H9 (cell line): ENCODE measurements around the gene COL23A1. TPM values are rescaled to one million over a fixed set of nuclear protein-coding genes. Genes with fewer than 3 reads are reported as not detected.
A peak's percentile ranks its signal among the peaks of the same experiment; 100 is the strongest.
"Not testable (repeated sequence)": the region's sequence is repeated elsewhere in the genome, so short reads cannot be mapped to it uniquely, and the experiment has no call there.

ENCODE experiments used
- DNase-seq: peaks from one replicate; pipeline ENCODE4 v3.0.0-alpha.2; 2017
- H2AFZ ChIP-seq: one replicate; pipeline ENCODE4 v1.6.1; 2013; ENCODE audit warnings: mild to moderate bottlenecking, low read length, control low read depth, moderate library complexity
- H2AK5ac ChIP-seq: 2 replicates; pipeline ENCODE4 v1.6.1; 2013; ENCODE audit warnings: low read length, control low read depth, mixed read lengths; ENCODE audit not compliant: insufficient read length
- H2BK120ac ChIP-seq: one replicate; pipeline ENCODE4 v1.6.1; 2013; ENCODE audit warnings: low read depth, mild to moderate bottlenecking, low read length, control low read depth, inconsistent platforms; ENCODE audit not compliant: poor library complexity, severe bottlenecking
- H2BK12ac ChIP-seq: 2 replicates; pipeline ENCODE4 v1.6.1; 2013; ENCODE audit warnings: low read length, control low read depth, mixed read lengths, low read depth; ENCODE audit not compliant: insufficient read length
- H2BK15ac ChIP-seq: 2 replicates; pipeline ENCODE4 v1.6.1; 2013; ENCODE audit warnings: low read depth, low read length, control low read depth
- H2BK20ac ChIP-seq: one replicate; pipeline ENCODE4 v1.6.1; 2013; ENCODE audit warnings: low read depth, mild to moderate bottlenecking, low read length, control low read depth, inconsistent platforms; ENCODE audit not compliant: poor library complexity, severe bottlenecking
- H2BK5ac ChIP-seq: 2 replicates; pipeline ENCODE4 v1.6.1; 2013; ENCODE audit warnings: low read length, control low read depth, mixed read lengths; ENCODE audit not compliant: insufficient read length
- H3K14ac ChIP-seq: 2 replicates; pipeline ENCODE4 v1.6.1; 2013; ENCODE audit warnings: low read length, control low read depth; ENCODE audit not compliant: insufficient read depth
- H3K18ac ChIP-seq: 2 replicates; pipeline ENCODE4 v1.6.1; 2013; ENCODE audit warnings: low read depth, mild to moderate bottlenecking, mixed read lengths, low read length, control low read depth; ENCODE audit not compliant: insufficient read length
- H3K23ac ChIP-seq: 2 replicates; pipeline ENCODE4 v1.6.1; 2013; ENCODE audit warnings: low read length, control low read depth, mixed read lengths, low read depth; ENCODE audit not compliant: insufficient read length
- H3K23me2 ChIP-seq: 2 replicates; pipeline ENCODE4 v1.6.1; 2013; ENCODE audit warnings: low read depth, mild to moderate bottlenecking, mixed read lengths, low read length, control low read depth; ENCODE audit not compliant: insufficient read length, poor library complexity, severe bottlenecking
- H3K27ac ChIP-seq: 2 replicates; pipeline ENCODE4 v1.5.1; 2013; ENCODE audit warnings: low read length, control low read depth, mixed read lengths, low read depth; ENCODE audit not compliant: insufficient read length
- H3K27me3 ChIP-seq: 2 replicates; pipeline ENCODE4 v1.6.1; 2013; ENCODE audit warnings: low read length, control low read depth, inconsistent platforms; ENCODE audit not compliant: insufficient read depth
- H3K4ac ChIP-seq: 2 replicates; pipeline ENCODE4 v1.6.1; 2013; ENCODE audit warnings: low read depth, mild to moderate bottlenecking, control low read depth, inconsistent platforms, low read length, moderate library complexity
- H3K4me1 ChIP-seq: 2 replicates; pipeline ENCODE4 v1.6.1; 2013; ENCODE audit warnings: low read length, control low read depth, inconsistent platforms; ENCODE audit not compliant: insufficient read depth
- H3K4me2 ChIP-seq: 2 replicates; pipeline ENCODE4 v1.6.1; 2013; ENCODE audit warnings: low read length, control low read depth, mixed read lengths; ENCODE audit not compliant: insufficient read length, insufficient read depth
- H3K56ac ChIP-seq: 2 replicates; pipeline ENCODE4 v1.6.1; 2013; ENCODE audit warnings: low read depth, mild to moderate bottlenecking, mixed read lengths, low read length, control low read depth; ENCODE audit not compliant: insufficient read length
- H3K79me1 ChIP-seq: 2 replicates; pipeline ENCODE4 v1.6.1; 2013; ENCODE audit warnings: low read depth, mild to moderate bottlenecking, moderate library complexity, low read length, control low read depth, inconsistent platforms; ENCODE audit not compliant: insufficient read depth, poor library complexity, severe bottlenecking
- H3K79me2 ChIP-seq: 2 replicates; pipeline ENCODE4 v1.6.1; 2013; ENCODE audit warnings: low read length, control low read depth, inconsistent platforms; ENCODE audit not compliant: insufficient read depth
- H3K9ac ChIP-seq: 2 replicates; pipeline ENCODE4 v1.6.1; 2013; ENCODE audit warnings: low read length, control low read depth, mixed read lengths; ENCODE audit not compliant: insufficient read length; ENCODE audit errors: extremely low read depth
- H3K9me3 ChIP-seq: one replicate; pipeline ENCODE4 v1.6.1; 2013; ENCODE audit warnings: low read depth, low read length, inconsistent platforms; ENCODE audit not compliant: control insufficient read depth
- H3T11ph ChIP-seq: one replicate; pipeline ENCODE4 v1.6.1; 2013; ENCODE audit warnings: mild to moderate bottlenecking, low read length, control low read depth, inconsistent platforms
- H4K20me1 ChIP-seq: one replicate; pipeline ENCODE4 v1.6.1; 2013; ENCODE audit not compliant: control insufficient read depth, insufficient read length, insufficient read depth
- H4K5ac ChIP-seq: 2 replicates; pipeline ENCODE4 v1.6.1; 2013; ENCODE audit warnings: low read depth, mild to moderate bottlenecking, mixed read lengths, low read length, control low read depth; ENCODE audit not compliant: insufficient read length
- H4K8ac ChIP-seq: replicated peaks from 2 replicates; pipeline ENCODE4 v1.6.1; 2013; ENCODE audit warnings: low read length, control low read depth, mixed read lengths, low read depth; ENCODE audit not compliant: insufficient read length
- H4K91ac ChIP-seq: 2 replicates; pipeline ENCODE4 v1.6.1; 2013; ENCODE audit warnings: low read depth, mild to moderate bottlenecking, moderate library complexity, mixed read lengths, low read length, control low read depth; ENCODE audit not compliant: insufficient read length
- H3K27ac Mint-ChIP-seq, 3 experiments: 2 replicates in 2 of 3; 3 replicates in 1 of 3; pipeline ENCODE4 v1.8.0; 2020 to 2021; ENCODE audit warnings: mixed read lengths in 3 of 3, mild to moderate bottlenecking in 1 of 3, moderate library complexity in 1 of 3
- H3K27me3 Mint-ChIP-seq: 2 replicates; pipeline ENCODE4 v1.8.0; 2021; ENCODE audit warnings: low read depth, mild to moderate bottlenecking, moderate library complexity, mixed read lengths
- H3K36me3 Mint-ChIP-seq, 3 experiments: 2 replicates in 2 of 3; 3 replicates in 1 of 3; pipeline ENCODE4 v1.8.0; 2020 to 2021; ENCODE audit warnings: low read depth in 3 of 3, mixed read lengths in 3 of 3; ENCODE audit not compliant: insufficient read depth in 1 of 3
- H3K4me1 Mint-ChIP-seq, 2 experiments: 2 replicates each; pipeline ENCODE4 v1.8.0; 2020; ENCODE audit warnings: mixed read lengths in 2 of 2
- H3K4me3 Mint-ChIP-seq, 2 experiments: 2 replicates in 1 of 2; 3 replicates in 1 of 2; pipeline ENCODE4 v1.8.0; 2020 to 2021; ENCODE audit warnings: mild to moderate bottlenecking in 2 of 2, mixed read lengths in 2 of 2, moderate library complexity in 1 of 2
- H3K9me3 Mint-ChIP-seq, 2 experiments: 2 replicates in 1 of 2; 3 replicates in 1 of 2; pipeline ENCODE4 v1.8.0; 2020; ENCODE audit warnings: mild to moderate bottlenecking in 2 of 2, mixed read lengths in 2 of 2, moderate library complexity in 1 of 2
- CTCF ChIP-seq: fragments of 200-600 bp; sonication (generic); conservative IDR thresholded peaks from 3 replicates; pipeline ENCODE4 v1.8.0; 2021; ENCODE audit warnings: antibody characterized with exemption, mild to moderate bottlenecking
- WGBS: extraction: QIAGEN DNeasy Blood & Tissue Kit; methylation state at CpG from one replicate; pipeline ENCODE4 v1.1.7; 2013; ENCODE audit warnings: missing lambda C conversion rate, low lambda C conversion rate, mixed read lengths; ENCODE audit not compliant: insufficient read length; ENCODE audit errors: extremely low coverage; 5-methylcytosine and 5-hydroxymethylcytosine counted together
- total RNA-seq: library from RNA; stranded (reverse); gene quantifications from 2 replicates; pipeline ENCODE4 v1.2.1, GENCODE V29; 2021

Gene COL23A1
- total RNA-seq, 1 experiment from 2014 or later = 2.6 TPM

GRCh38 chr5:178487911-178488600 lies 102.1 kb downstream of the COL23A1 start:
- Histone ChIP-seq H3T11ph (no peak overlapping the region), H3K23ac (no peak overlapping the region), H3K9ac (no peak overlapping the region), H2BK120ac (no peak overlapping the region), H2AK5ac (no peak overlapping the region), H3K56ac (no peak overlapping the region), H3K4me1 (peaks cover 10% of the 10 kb centered on the region), H2BK20ac (no peak overlapping the region), H3K14ac (no peak overlapping the region), H4K91ac (no peak overlapping the region), H3K27ac (no peak overlapping the region), H2AFZ (no peak overlapping the region), H3K79me2 (no peaks in the 10 kb centered on the region), H3K27me3 (no peaks in the 10 kb centered on the region), H3K4me2 (no peak overlapping the region), H3K18ac (no peak overlapping the region), H4K8ac (no peak overlapping the region), H2BK15ac (no peak overlapping the region), H3K4ac (no peak overlapping the region), H4K5ac (no peak overlapping the region), H3K23me2 (no peaks in the 10 kb centered on the region), H3K79me1 (no peaks in the 10 kb centered on the region), H3K9me3 (no peaks in the 10 kb centered on the region), H4K20me1 (no peaks in the 10 kb centered on the region), H2BK5ac (no peak overlapping the region), H2BK12ac (no peak overlapping the region)
- Mint-ChIP-seq H3K27ac (peak overlapping the region in 1 of 3 experiments; percentile 66; a peak in 3 of 7 replicates), H3K9me3 (peaks cover 12 to 14% of the 10 kb centered on the region in 2 experiments), H3K27me3 (peaks cover 5% of the 10 kb centered on the region), H3K4me3 (no peak overlapping the region), H3K4me1 (peaks cover 28 to 37% of the 10 kb centered on the region in 2 experiments), H3K36me3 (peaks cover 4 to 13% (median 13%) of the 10 kb centered on the region in 3 experiments)
- WGBS = no CpG with 5 or more reads among the region's 9 CpGs
- no peak for DNase-seq
- no peak for TF ChIP-seq CTCF

GRCh38 chr5:178486878-178487512 lies 103.2 kb downstream of the COL23A1 start:
- H3T11ph ChIP-seq, H3K9me3 ChIP-seq, H2AK5ac ChIP-seq, H4K8ac ChIP-seq, H4K20me1 ChIP-seq, H3K27me3 ChIP-seq, H3K4me1 ChIP-seq, DNase-seq, H3K23me2 ChIP-seq, H3K79me2 ChIP-seq, H3K27ac Mint-ChIP-seq, H3K27me3 Mint-ChIP-seq, H3K4me3 Mint-ChIP-seq, H3K9ac ChIP-seq, H2BK12ac ChIP-seq, H3K18ac ChIP-seq, H3K14ac ChIP-seq, H2BK20ac ChIP-seq, H3K56ac ChIP-seq, H4K91ac ChIP-seq, H2BK120ac ChIP-seq, H3K27ac ChIP-seq, H2AFZ ChIP-seq, H3K4ac ChIP-seq, H4K5ac ChIP-seq, H3K23ac ChIP-seq, H2BK15ac ChIP-seq, H2BK5ac ChIP-seq, H3K79me1 ChIP-seq, H3K4me2 ChIP-seq: not testable (repeated sequence)
- Mint-ChIP-seq H3K9me3 (peaks cover 10 to 14% of the 10 kb centered on the region in 2 experiments), H3K4me1 (peaks cover 28 to 39% of the 10 kb centered on the region in 2 experiments), H3K36me3 (peaks cover 4 to 13% (median 10%) of the 10 kb centered on the region in 3 experiments)
- WGBS = no CpG with 5 or more reads among the region's 10 CpGs
